Mesenchymal stem cell (in vitro differentiated cells and primary cell): ENCODE results near the gene ZSWIM3.

Experiments
- DNase-seq: peaks from one replicate; pipeline ENCODE4 v3.0.0-alpha.2; 2013
- H2AFZ ChIP-seq: one replicate; pipeline ENCODE4 v1.6.1; 2013; ENCODE audit warnings: low read depth, mild to moderate bottlenecking, control low read depth, inconsistent platforms, low read length, moderate library complexity
- H2AK5ac ChIP-seq: 2 replicates; pipeline ENCODE4 v1.6.1; 2013; ENCODE audit warnings: low read length, moderate library complexity, mild to moderate bottlenecking, inconsistent platforms; ENCODE audit not compliant: severe bottlenecking
- H2BK120ac ChIP-seq: one replicate; pipeline ENCODE4 v1.6.1; 2013; ENCODE audit warnings: low read depth, mild to moderate bottlenecking, inconsistent platforms, low read length, moderate library complexity
- H2BK12ac ChIP-seq, 2 experiments: one replicate each; pipeline ENCODE4 v1.6.1; 2013; ENCODE audit warnings: inconsistent platforms in 2 of 2, low read length in 2 of 2, mild to moderate bottlenecking in 2 of 2, moderate library complexity in 2 of 2, control low read depth in 1 of 2
- H2BK15ac ChIP-seq: one replicate; pipeline ENCODE4 v1.6.1; 2013; ENCODE audit warnings: mild to moderate bottlenecking, low read depth, inconsistent platforms; ENCODE audit not compliant: poor library complexity, severe bottlenecking
- H2BK5ac ChIP-seq: 2 replicates; pipeline ENCODE4 v1.6.1; 2013; ENCODE audit warnings: low read depth, mild to moderate bottlenecking, low read length, control low read depth, inconsistent platforms; ENCODE audit not compliant: poor library complexity, severe bottlenecking
- H3K14ac ChIP-seq, 2 experiments: one replicate each; pipeline ENCODE4 v1.6.1; 2013; ENCODE audit warnings: inconsistent platforms in 2 of 2, low read length in 2 of 2, control low read depth in 1 of 2, mild to moderate bottlenecking in 1 of 2, moderate library complexity in 1 of 2
- H3K18ac ChIP-seq, 2 experiments: one replicate each; pipeline ENCODE4 v1.6.1; 2013; ENCODE audit warnings: inconsistent platforms in 2 of 2, low read length in 2 of 2, control low read depth in 1 of 2, low read depth in 1 of 2, mild to moderate bottlenecking in 1 of 2
- H3K23ac ChIP-seq, 2 experiments: one replicate each; pipeline ENCODE4 v1.6.1; 2013; ENCODE audit warnings: inconsistent platforms in 2 of 2, low read length in 2 of 2, mild to moderate bottlenecking in 2 of 2, moderate library complexity in 2 of 2, control low read depth in 1 of 2
- H3K27ac ChIP-seq: 2 replicates; pipeline ENCODE4 v1.5.1; 2013; ENCODE audit warnings: mild to moderate bottlenecking, moderate library complexity, low read length, control low read depth, inconsistent platforms; ENCODE audit not compliant: poor library complexity, severe bottlenecking
- H3K27me3 ChIP-seq, 2 experiments: 2 replicates each; pipeline versions ENCODE4 v1.6.1 to v1.7.0; 2013; ENCODE audit warnings: low read length in 2 of 2, mild to moderate bottlenecking in 2 of 2, moderate library complexity in 2 of 2, control low read depth in 1 of 2, inconsistent platforms in 1 of 2; ENCODE audit not compliant: control insufficient read depth in 1 of 2, insufficient read depth in 1 of 2
- H3K36me3 ChIP-seq, 2 experiments: 2 replicates each; pipeline versions ENCODE4 v1.6.1 to v1.7.0; 2013; ENCODE audit warnings: low read length in 2 of 2, control low read depth in 1 of 2, inconsistent platforms in 1 of 2, low read depth in 1 of 2, mild to moderate bottlenecking in 1 of 2; ENCODE audit not compliant: insufficient read depth in 2 of 2, control insufficient read depth in 1 of 2
- H3K4ac ChIP-seq, 2 experiments: one replicate each; pipeline ENCODE4 v1.6.1; 2013; ENCODE audit warnings: inconsistent platforms in 2 of 2, low read length in 2 of 2, mild to moderate bottlenecking in 2 of 2, moderate library complexity in 2 of 2, control low read depth in 1 of 2, low read depth in 1 of 2
- H3K4me1 ChIP-seq: 2 replicates; pipeline ENCODE4 v1.6.1; 2013; ENCODE audit warnings: low read depth, low read length, control low read depth; ENCODE audit not compliant: control insufficient read depth, insufficient read depth
- H3K4me2 ChIP-seq: 2 replicates; pipeline ENCODE4 v1.6.1; 2013; ENCODE audit warnings: low read length, mild to moderate bottlenecking, inconsistent platforms; ENCODE audit not compliant: poor library complexity, severe bottlenecking
- H3K4me3 ChIP-seq, 2 experiments: 2 replicates each; pipeline versions ENCODE4 v1.5.1 to v1.7.0; 2013; ENCODE audit warnings: low read length in 2 of 2, mild to moderate bottlenecking in 2 of 2, control low read depth in 1 of 2, low read depth in 1 of 2; ENCODE audit not compliant: insufficient read depth in 1 of 2
- H3K79me1 ChIP-seq: replicated peaks from 2 replicates; pipeline ENCODE4 v1.6.1; 2013; ENCODE audit warnings: mild to moderate bottlenecking, control low read depth, low read length, inconsistent platforms; ENCODE audit not compliant: poor library complexity, severe bottlenecking
- H3K9ac ChIP-seq: 2 replicates; pipeline ENCODE4 v1.7.0; 2013; ENCODE audit warnings: mild to moderate bottlenecking, low read length, moderate library complexity
- H3K9me3 ChIP-seq: 2 replicates; pipeline ENCODE4 v1.7.0; 2013; ENCODE audit warnings: mild to moderate bottlenecking, low read length; ENCODE audit not compliant: control insufficient read depth
- H4K8ac ChIP-seq: one replicate; pipeline ENCODE4 v1.6.1; 2013; ENCODE audit warnings: inconsistent platforms, mild to moderate bottlenecking, low read length, moderate library complexity
- H4K91ac ChIP-seq: one replicate; pipeline ENCODE4 v1.6.1; 2013; ENCODE audit warnings: mild to moderate bottlenecking, low read length, inconsistent platforms
- WGBS: methylation state at CpG from one replicate; pipeline ENCODE4 v1.1.7; 2013; ENCODE audit warnings: mixed read lengths; 5-methylcytosine and 5-hydroxymethylcytosine counted together

ZSWIM3 gene

DNA sequence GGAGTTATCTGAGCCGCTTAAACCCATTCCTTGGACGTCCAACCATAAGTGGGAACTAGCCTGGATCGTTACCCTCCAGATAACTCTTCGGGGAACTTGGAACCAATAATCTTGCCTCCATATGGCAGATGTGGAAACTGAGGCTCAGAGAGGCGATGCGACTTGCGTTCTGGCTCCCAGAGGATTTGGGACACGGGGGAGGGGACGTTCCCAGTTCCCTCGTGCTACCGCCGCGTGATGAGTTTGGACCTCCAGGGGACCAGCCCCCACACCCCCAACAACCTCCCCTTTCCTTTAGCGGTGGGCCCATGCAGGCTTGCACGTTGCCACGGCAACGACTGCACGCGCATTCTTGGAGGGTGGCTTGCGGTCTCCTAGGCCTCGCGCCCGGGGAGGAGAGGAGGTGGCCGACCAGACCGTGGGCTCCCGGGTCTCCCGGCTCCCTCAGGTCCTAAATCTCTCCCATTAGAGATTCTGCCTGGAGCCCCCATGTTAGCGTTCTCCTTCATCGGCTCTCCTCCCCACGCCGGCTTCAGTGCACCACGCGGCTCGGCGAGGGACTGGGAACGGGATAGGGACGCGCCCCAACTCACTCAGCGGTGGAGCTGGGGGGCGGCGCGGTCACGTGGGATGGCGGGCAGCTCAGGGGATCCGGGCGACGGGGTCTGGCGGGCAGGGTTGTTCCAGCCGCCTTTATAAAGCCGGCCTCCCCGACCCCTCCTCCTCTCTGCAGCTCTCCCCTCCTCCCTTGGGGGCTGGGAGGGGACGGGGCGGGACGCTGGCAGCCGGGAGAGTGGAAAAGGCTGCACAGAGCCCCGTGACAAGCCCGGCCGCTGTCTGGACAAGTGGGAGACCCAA lies 54.3 kb downstream of the ZSWIM3 start, which contains the start of gene PLTP:
Gene PLTP (minus strand): TSS at position 670 of the 858 bp plus-strand sequence. CDS start 703 bp downstream, outside the sequence.
- under 1% methylated on average over 41 of the region's 58 CpGs for WGBS

DNA sequence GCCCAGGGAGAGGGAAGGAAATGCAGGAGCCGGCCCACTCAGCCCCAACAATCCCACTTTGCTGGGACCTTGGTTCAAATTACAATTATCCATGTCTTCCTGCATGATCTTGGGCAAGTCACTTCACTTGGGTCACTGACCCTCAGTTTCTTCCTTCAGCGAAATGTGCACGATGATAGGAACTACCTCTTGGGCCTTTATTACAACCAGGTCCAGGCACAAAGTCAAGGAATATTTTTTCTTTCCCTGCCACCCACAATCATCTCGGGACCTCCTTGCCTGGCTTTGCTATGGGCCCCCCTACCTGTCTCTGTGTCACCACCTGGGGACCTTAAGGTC lies 54.9 kb downstream of the ZSWIM3 start:
- peak overlapping the region; percentile 64 for H4K91ac ChIP-seq
- peaks cover 10% of the 10 kb centered on the region for H3K79me1 ChIP-seq
- peak overlapping the region; percentile 61 for H2AFZ ChIP-seq
- H3K9ac ChIP-seq, result peak overlapping the region; percentile 81
- H2AK5ac ChIP-seq, result peak overlapping the region; percentile 83
- peaks cover 19% of the 10 kb centered on the region for H3K4me1 ChIP-seq
- peak overlapping the region; percentile 71 for H2BK120ac ChIP-seq
- H2BK15ac ChIP-seq, result peak overlapping the region; percentile 95
- no peak overlapping the region for H3K14ac ChIP-seq
- H3K4me2 ChIP-seq, result peak overlapping the region; percentile 88
- no peaks in the 10 kb centered on the region for H3K27me3 ChIP-seq
- peak overlapping the region; percentile 92 for H4K8ac ChIP-seq
- peak overlapping the region; percentile 52 to 60 for H2BK12ac ChIP-seq
- H2BK5ac ChIP-seq, result no peak overlapping the region
- 26% methylated on average over 4 of the region's 4 CpGs for WGBS
- H3K18ac ChIP-seq, result peak overlapping the region; percentile 72 to 90
- H3K36me3 ChIP-seq, result peaks cover 15 to 17% of the 10 kb centered on the region in 2 experiments
- peak overlapping the region; percentile 72 to 75 for H3K4me3 ChIP-seq
- DNase-seq, result no peak
- peak overlapping the region; percentile 16 for H3K27ac ChIP-seq
- H3K9me3 ChIP-seq, result no peaks in the 10 kb centered on the region
- H3K23ac ChIP-seq, result peak overlapping the region in 1 of 2 experiments; percentile 43
- peak overlapping the region; percentile 62 to 93 for H3K4ac ChIP-seq

More for the DNA sequence above, 54.3 kb downstream of the ZSWIM3 start, which contains the start of gene PLTP:
- Histone ChIP-seq H3K4me2 (peak within 1 kb of the TSS; percentile 88), H2BK12ac (peak within 1 kb of the TSS; percentile 52 to 60), H2AFZ (peak within 1 kb of the TSS; percentile 61), H4K8ac (peak within 1 kb of the TSS; percentile 92), H2BK120ac (peak within 1 kb of the TSS; percentile 93), H3K36me3 (peaks cover 19 to 20% of the 10 kb centered on the region in 2 experiments), H3K27me3 (no peaks in the 10 kb centered on the region), H3K27ac (peak within 1 kb of the TSS; percentile 78), H3K9me3 (no peaks in the 10 kb centered on the region), H3K14ac (peak within 1 kb of the TSS in 1 of 2 experiments; percentile 90), H2BK5ac (no peak within 1 kb of the TSS), H2BK15ac (peak within 1 kb of the TSS; percentile 95), H3K23ac (peak within 1 kb of the TSS in 1 of 2 experiments; percentile 57), H3K4me1 (peaks cover 19% of the 10 kb centered on the region), H3K4me3 (peak within 1 kb of the TSS; percentile 72 to 75), H3K79me1 (peaks cover 11% of the 10 kb centered on the region), H3K4ac (peak within 1 kb of the TSS; percentile 68 to 93), H2AK5ac (peak within 1 kb of the TSS; percentile 83), H3K9ac (peak within 1 kb of the TSS; percentile 81), H3K18ac (peak within 1 kb of the TSS; percentile 92 to 99), H4K91ac (peak within 1 kb of the TSS; percentile 64)
- peak; percentile 85 for DNase-seq

DNA sequence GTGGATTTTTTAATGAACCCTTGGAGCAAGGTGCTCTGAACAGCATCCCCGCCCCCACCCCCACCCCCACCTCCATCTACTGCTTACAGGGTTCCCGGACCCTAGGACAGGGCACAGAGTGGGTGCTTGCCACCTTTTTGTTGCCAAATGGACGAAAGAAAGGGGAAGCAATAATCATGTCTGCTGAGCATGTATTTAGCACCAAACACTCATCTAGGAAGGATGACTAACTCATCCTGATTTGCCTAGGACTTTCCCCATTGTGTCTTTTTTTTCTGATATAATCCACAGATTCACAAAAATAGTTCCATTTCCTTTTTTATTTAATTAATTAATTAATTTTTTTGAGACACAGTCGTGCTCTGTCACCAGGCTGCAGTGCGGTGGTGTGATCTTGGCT lies 55.7 kb downstream of the ZSWIM3 start:
- no peak overlapping the region for H3K27ac ChIP-seq
- no peak overlapping the region for H3K23ac ChIP-seq
- no peak overlapping the region for H3K9ac ChIP-seq
- H4K8ac ChIP-seq, result no peak overlapping the region
- WGBS, result 79% methylated on average over 5 of the region's 5 CpGs
- H2BK12ac ChIP-seq, result no peak overlapping the region
- no peak overlapping the region for H2BK15ac ChIP-seq
- H3K79me1 ChIP-seq, result peaks cover 9% of the 10 kb centered on the region
- H3K36me3 ChIP-seq, result peaks cover 8 to 9% of the 10 kb centered on the region in 2 experiments
- DNase-seq, result no peak
- H3K4me1 ChIP-seq, result peaks cover 22% of the 10 kb centered on the region
- H3K4me3 ChIP-seq, result no peak overlapping the region
- no peaks in the 10 kb centered on the region for H3K9me3 ChIP-seq
- H2AK5ac ChIP-seq, result no peak overlapping the region
- H2BK120ac ChIP-seq, result no peak overlapping the region
- H3K14ac ChIP-seq, result no peak overlapping the region
- H3K27me3 ChIP-seq, result no peaks in the 10 kb centered on the region
- H3K4me2 ChIP-seq, result no peak overlapping the region
- no peak overlapping the region for H3K18ac ChIP-seq
- no peak overlapping the region for H2AFZ ChIP-seq
- H4K91ac ChIP-seq, result no peak overlapping the region
- H2BK5ac ChIP-seq, result no peak overlapping the region
- H3K4ac ChIP-seq, result no peak overlapping the region

GRCh38 chr20:45917790-45918141 lies 60.4 kb downstream of the ZSWIM3 start:
- peak overlapping the region; percentile 8 for H4K8ac ChIP-seq
- 73% methylated on average over 4 of the region's 5 CpGs for WGBS
- no peaks in the 10 kb centered on the region for H3K27me3 ChIP-seq

More at GRCh38 chr20:45917790-45918141, 60.4 kb downstream of the ZSWIM3 start:
- peak; percentile 30 for DNase-seq
- H3K4ac ChIP-seq, result peak overlapping the region; percentile 44 to 80
- H3K79me1 ChIP-seq, result no peaks in the 10 kb centered on the region
- H3K27ac ChIP-seq, result no peak overlapping the region
- H4K91ac ChIP-seq, result no peak overlapping the region
- no peak overlapping the region for H3K4me3 ChIP-seq
- no peak overlapping the region for H3K23ac ChIP-seq
- peak overlapping the region; percentile 0 to 79 for H3K18ac ChIP-seq
- H3K9ac ChIP-seq, result no peak overlapping the region
- H2BK120ac ChIP-seq, result no peak overlapping the region
- H3K36me3 ChIP-seq, result no peaks in the 10 kb centered on the region
- H2BK5ac ChIP-seq, result no peak overlapping the region
- H3K4me1 ChIP-seq, result peaks cover 15% of the 10 kb centered on the region
- H2AFZ ChIP-seq, result peak overlapping the region; percentile 73
- peak overlapping the region; percentile 40 for H2AK5ac ChIP-seq
- H2BK12ac ChIP-seq, result peak overlapping the region in 1 of 2 experiments; percentile 83
- H3K4me2 ChIP-seq, result no peak overlapping the region
- no peak overlapping the region for H2BK15ac ChIP-seq
- H3K14ac ChIP-seq, result peak overlapping the region in 1 of 2 experiments; percentile 74
- no peaks in the 10 kb centered on the region for H3K9me3 ChIP-seq
